ENCODE measurements around the gene ZFAND3.

DNA sequence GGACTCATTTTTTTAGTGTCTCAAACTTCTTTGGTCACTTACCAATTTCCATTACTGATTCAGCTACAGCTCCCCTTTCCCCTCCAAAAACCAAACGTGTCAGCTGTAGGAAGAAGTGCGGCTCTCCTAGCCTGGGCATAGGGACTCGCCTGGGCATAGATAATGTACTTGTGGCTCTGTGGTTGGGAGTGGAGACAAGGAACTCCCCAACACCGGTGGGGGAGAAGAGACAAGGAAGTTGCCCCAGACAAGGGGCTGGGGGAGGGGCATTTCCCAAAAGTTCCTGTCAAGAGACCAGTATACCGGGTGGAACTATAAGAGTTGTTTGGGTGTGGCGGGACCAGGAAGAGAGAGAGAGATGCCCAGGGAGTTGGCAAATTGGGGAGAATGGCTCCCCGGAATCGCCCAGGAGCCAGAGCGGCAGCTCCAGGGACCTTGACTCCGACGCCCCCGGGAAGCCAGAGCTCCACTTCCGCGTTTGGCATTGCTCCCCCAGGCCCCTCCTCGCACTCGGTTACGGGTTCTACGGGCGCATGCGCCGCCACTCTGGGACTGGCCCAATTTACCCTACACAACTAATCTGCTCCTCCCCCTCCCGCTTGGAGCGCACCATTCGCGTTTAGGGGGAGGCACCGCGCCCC is 871 bp upstream of the ZFAND3 start:
- no peak for TF ChIP-seq EZH2 (optimal IDR thresholded peaks at IDR 0.05; ENCODE audit: low read depth, low read length)
- TF ChIP-seq, protein P1, sequence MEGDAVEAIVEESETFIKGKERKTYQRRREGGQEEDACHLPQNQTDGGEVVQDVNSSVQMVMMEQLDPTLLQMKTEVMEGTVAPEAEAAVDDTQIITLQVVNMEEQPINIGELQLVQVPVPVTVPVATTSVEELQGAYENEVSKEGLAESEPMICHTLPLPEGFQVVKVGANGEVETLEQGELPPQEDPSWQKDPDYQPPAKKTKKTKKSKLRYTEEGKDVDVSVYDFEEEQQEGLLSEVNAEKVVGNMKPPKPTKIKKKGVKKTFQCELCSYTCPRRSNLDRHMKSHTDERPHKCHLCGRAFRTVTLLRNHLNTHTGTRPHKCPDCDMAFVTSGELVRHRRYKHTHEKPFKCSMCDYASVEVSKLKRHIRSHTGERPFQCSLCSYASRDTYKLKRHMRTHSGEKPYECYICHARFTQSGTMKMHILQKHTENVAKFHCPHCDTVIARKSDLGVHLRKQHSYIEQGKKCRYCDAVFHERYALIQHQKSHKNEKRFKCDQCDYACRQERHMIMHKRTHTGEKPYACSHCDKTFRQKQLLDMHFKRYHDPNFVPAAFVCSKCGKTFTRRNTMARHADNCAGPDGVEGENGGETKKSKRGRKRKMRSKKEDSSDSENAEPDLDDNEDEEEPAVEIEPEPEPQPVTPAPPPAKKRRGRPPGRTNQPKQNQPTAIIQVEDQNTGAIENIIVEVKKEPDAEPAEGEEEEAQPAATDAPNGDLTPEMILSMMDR (IDR thresholded peaks at IDR 0.05; ENCODE audit: low read length) = no peak
- no peak for TF ChIP-seq EZH2phosphoT487 (IDR thresholded peaks at IDR 0.05; ENCODE audit: low read length)
